ENCODE data around the gene CFAP74. TPM values are rescaled to one million over a fixed set of nuclear protein-coding genes. Genes with fewer than 3 reads are reported as not detected.
A peak's percentile ranks its signal among the peaks of the same experiment; 100 is the strongest.

CFAP74 gene
- total and polyA plus RNA-seq, 2 of the 13 experiments (the other 11 are each of a cell fraction or from before 2014, with no cell fraction given): 0.27 to 0.62 TPM

GRCh38 chr1:1920608-1921458 is 82.8 kb downstream of the CFAP74 start:
- Histone ChIP-seq H4K20me1 (ENCODE audit: insufficient read depth, low read length) (no peaks in the 10 kb centered on the region), H3K9me3 (ENCODE audit: low read length) (no peaks in the 10 kb centered on the region), H3K79me2 (ENCODE audit: insufficient read depth, low read length) (no peaks in the 10 kb centered on the region), H3K36me3 (replicated peaks in 1 of 2; ENCODE audit: control insufficient read depth in 1 of 2, insufficient read depth in 2 of 2, low read length in 2 of 2) (no peaks in the 10 kb centered on the region), H3K27me3 (ENCODE audit: control insufficient read depth in 1 of 2, insufficient read depth in 2 of 2, low read length in 2 of 2) (peaks cover 9 to 15% of the 10 kb centered on the region in 2 experiments; a peak in 3 of 5 replicates), H3K27ac (ENCODE audit: extremely low read length, insufficient read depth, low read length) (peak overlapping the region; percentile 44), H3K4me1 (ENCODE audit: insufficient read depth, low read length) (peaks cover 71% of the 10 kb centered on the region), H3K4me3 (replicated peaks in 1 of 3; ENCODE audit: insufficient read depth in 1 of 3, low read depth in 2 of 3, low read length in 3 of 3) (peak overlapping the region; percentile 44 to 73 (median 52)), H3K4me2 (ENCODE audit: low read depth, low read length) (peak overlapping the region; percentile 90), H3K9ac (ENCODE audit: insufficient read depth, low read depth, low read length) (peak overlapping the region; percentile 64), H2AFZ (ENCODE audit: low read length) (no peak overlapping the region)
- intact Hi-C loops (cut with micrococcal nuclease; ENCODE audit: unreplicated experiment) (no loop called here), in situ Hi-C loops (cut with HindIII; ENCODE audit: extremely low pct_ligation_motif_present, low pct_unique_long_range_greater_than_20kb) (no loop called here)
- POLR2A ChIA-PET: interaction anchor here (1.1 to 1.7 kb wide), 5 partner anchors 9 to 23 kb away, joined by 3 to 18 read pairs (median 9); no protein-coding TSS in a partner anchor
- ATAC-seq: peak; percentile 40
- 15% methylated on average over 5 of the region's 27 CpGs for WGBS (ENCODE audit: low lambda C conversion rate)
- DNase-seq (ENCODE audit: low spot score): peak; percentile 68
- CTCF ChIA-PET (ENCODE audit: low intra/inter-chr PET ratio, low total read pairs): no interaction called here
- peak; percentile 79 for FAIRE-seq
- no TSS peak for BruUV-seq (replicated peaks)
- TF ChIP-seq AHR (CRISPR knock-in tag; IDR thresholded peaks at IDR 0.05) (no peak), EHMT2 (IDR thresholded peaks at IDR 0.05; ENCODE audit: borderline replicate concordance, low read depth, low read length) (no peak), HDAC1 (CRISPR knock-in tag; IDR thresholded peaks at IDR 0.05) (peak; percentile 72; the same call in 1 of the 2 replicates), ZNF749 (CRISPR knock-in tag; IDR thresholded peaks at IDR 0.05; ENCODE audit: borderline replicate concordance) (peak; percentile 48; the same call in 1 of the 2 replicates), RCOR2 (CRISPR knock-in tag; IDR thresholded peaks at IDR 0.05) (no peak), PAXIP1 (CRISPR knock-in tag; conservative IDR thresholded peaks at IDR 0.05) (no peak; the same call in 1 of the 2 replicates), ZBTB33 (CRISPR knock-in tag; IDR thresholded peaks at IDR 0.05) (peak; percentile 27), REPIN1 (CRISPR knock-in tag; IDR thresholded peaks at IDR 0.05; ENCODE audit: borderline replicate concordance, low read depth) (0 out of 2 replicates have a peak, but pooled peaks have one; percentile 17), ZNF800 (CRISPR knock-in tag; IDR thresholded peaks at IDR 0.05) (peak; percentile 58; the same call in 1 of the 2 replicates)
- TF ChIP-seq, protein P1, sequence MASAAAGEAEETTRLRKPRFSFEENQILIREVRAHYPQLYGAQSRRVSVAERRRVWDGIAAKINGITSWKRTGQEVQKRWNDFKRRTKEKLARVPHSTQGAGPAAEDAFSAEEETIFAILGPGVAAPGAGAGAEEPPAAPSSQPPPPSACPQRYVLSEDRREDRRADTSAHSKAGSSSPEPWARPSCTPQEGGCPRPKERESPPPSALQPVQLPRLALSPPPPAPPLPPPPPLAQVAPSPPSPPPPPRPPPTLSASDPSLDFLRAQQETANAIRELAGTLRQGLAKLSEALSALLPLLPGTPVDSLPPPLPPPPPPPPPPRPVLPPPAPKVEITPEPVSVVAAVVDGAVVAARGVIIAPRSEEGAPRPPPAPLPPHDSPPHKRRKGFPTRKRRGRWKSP (CRISPR knock-in tag; IDR thresholded peaks at IDR 0.05): no peak

Measured in HepG2 (cell line).